GM19351 (cell line): ENCODE measurements around the gene FRMD5.
"Not testable (repeated sequence)": the region's sequence is repeated elsewhere in the genome, so short reads cannot be mapped to it uniquely, and the experiment has no call there.

Source experiments
- ATAC-seq: cut with Tn5 transposase; IDR thresholded peaks from one replicate; pipeline ENCODE4 v1.9.1; 2021; ENCODE audit warnings: mild to moderate bottlenecking, moderate library complexity; ENCODE audit not compliant: unreplicated experiment

FRMD5 gene

GRCh38 chr15:43867096-43867495 lies 328.0 kb downstream of the FRMD5 start:
- no peak for ATAC-seq

DNA sequence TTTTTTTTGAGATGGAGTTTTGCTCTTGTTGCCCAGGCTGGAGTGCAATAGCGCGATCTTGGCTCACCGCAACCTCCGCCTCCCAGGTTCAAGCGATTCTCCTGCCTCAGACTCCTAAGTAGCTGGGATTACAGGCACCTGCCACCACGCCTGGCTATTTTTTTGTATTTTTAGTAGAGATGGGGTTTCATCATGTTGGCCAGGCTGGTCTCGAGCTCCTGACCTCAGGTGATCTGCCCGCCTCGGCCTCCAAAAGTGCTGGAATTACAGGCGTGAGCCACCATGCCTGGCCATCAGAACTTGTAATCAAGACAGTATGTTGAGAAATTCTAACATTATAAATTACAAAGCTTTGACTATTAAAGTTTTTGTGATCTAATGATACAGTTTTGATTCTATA lies 328.4 kb downstream of the FRMD5 start:
- not testable (repeated sequence) for ATAC-seq

DNA sequence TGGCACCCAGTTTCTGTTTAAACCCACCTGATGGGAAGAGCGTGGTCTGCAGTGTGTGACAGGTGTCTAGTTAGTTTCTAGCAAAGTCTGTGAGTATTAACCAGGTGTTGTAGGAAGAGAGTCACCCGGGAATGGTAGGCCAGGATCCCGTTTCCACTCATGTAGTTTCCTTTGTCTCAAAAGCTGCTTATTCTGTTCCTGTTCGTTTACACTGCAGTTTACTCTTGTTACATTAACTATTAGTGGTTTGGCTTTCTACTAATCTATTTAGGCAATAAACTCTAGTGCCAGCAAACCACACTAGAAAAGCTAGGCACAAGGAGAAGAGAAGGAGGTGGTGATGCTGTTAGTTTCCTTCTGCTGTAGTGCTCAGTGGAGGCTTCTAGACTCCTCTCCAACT lies 335.5 kb downstream of the FRMD5 start:
- no peak for ATAC-seq

- no peak for ATAC-seq
These were observed 340.3 kb downstream of the FRMD5 start for GRCh38 chr15:43854801-43855200.

- ATAC-seq: no peak
These were observed 342.5 kb downstream of the FRMD5 start for GRCh38 chr15:43852607-43853006.

GRCh38 chr15:43851251-43851650 lies 343.8 kb downstream of the FRMD5 start:
- ATAC-seq: no peak

DNA sequence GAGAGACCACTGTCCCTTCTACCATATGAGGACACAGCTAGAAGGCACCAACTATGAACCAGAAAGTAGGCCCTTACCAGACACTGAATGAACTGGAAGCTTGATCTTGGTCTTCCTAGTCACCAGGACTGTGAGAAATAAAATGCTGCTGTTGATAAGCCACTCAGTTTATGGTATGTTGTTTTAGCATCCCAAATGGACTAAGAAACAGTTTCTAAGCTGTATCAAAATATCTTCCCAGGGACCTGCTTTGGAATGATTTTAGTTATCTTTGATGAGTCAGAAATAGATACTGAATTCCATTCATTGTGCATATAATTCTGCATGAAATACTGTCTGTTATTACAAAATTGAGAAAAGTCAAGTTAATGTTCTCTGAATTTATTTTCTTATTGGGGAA lies 349.6 kb downstream of the FRMD5 start:
- ATAC-seq: no peak

- not testable (repeated sequence) for ATAC-seq
These were observed 362.6 kb downstream of the FRMD5 start for GRCh38 chr15:43832485-43832884.

DNA sequence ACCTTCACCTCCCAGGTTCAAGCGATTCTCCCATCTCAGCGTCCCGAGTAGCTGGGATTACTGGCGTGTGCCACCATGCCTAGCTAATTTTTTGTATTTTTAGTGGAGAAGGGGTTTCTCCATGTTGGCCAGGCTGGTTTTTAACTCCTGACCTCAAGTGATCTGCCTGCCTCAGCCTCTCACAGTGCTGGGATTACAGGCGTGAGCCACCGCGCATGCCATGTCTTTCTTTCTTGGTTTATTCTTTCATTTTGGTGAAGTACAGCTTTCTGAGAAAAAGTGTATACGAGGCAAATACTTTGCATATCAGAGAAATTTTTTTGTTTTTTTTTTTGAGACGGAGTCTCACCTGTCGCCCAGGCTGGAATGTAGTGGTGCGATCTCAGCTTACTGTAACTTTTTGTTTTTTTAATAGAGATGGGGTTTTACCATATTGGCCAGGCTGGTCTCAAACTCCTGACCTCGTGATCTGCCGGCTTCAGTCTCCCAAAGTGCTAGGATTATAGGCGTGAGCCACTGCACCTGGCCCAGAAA lies 363.5 kb downstream of the FRMD5 start:
- not testable (repeated sequence) for ATAC-seq

- ATAC-seq: not testable (repeated sequence)
These were observed 364.3 kb downstream of the FRMD5 start for GRCh38 chr15:43830691-43831275.

GRCh38 chr15:43829951-43830540 lies 365.0 kb downstream of the FRMD5 start:
- ATAC-seq: not testable (repeated sequence)

GRCh38 chr15:43828061-43828657 lies 366.9 kb downstream of the FRMD5 start:
- ATAC-seq: no peak

- peak; percentile 53 for ATAC-seq
These were observed 368.3 kb downstream of the FRMD5 start, which contains the start of gene WDR76 for GRCh38 chr15:43826508-43827341. WDR76 (plus strand) TSS chr15:43827002; CDS start chr15:43827033, 31 bp downstream.

- no peak for ATAC-seq
These were observed 369.0 kb downstream of the FRMD5 start for GRCh38 chr15:43826029-43826507.

DNA sequence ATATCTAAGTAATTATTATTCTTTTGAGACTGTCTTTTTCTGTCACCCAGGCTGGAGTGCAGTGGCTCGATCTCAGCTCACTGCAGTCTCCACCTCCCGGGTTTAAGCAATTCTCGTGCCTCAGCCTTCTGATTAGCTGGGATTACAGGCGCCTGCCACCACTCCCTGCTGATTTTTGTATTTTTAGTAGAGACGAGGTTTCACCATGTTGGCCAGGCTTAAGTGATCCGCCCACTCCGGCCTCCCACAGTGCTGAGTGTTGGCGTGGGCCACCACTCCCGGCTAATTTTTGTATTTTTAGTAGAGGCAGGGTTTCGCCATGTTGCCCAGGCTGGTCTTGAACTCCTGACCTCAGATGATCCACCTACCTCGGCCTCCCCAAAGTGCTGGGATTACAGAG lies 369.8 kb downstream of the FRMD5 start:
- not testable (repeated sequence) for ATAC-seq

GRCh38 chr15:43824302-43825246 lies 370.5 kb downstream of the FRMD5 start, which contains the start of gene MFAP1:
MFAP1 (minus strand) TSS chr15:43824690; CDS start chr15:43824569, 121 bp downstream.
- ATAC-seq: peak; percentile 75

DNA sequence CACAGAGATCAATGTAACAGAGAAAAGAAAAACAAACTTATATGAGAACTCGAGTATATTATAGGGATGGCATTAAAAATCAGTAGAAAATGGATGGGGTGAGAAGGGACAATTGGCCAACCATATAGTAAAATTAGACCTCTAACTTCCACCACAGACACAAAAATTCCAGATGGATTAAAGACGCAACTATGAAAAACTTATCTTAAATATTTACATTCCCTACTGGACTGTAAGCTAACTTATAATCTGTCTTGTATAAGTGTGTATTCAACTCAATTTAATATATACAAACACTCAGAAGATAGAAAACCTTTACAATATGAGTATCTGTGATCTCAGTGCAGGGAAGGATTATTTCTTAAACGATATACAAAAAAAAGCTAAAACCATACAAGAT lies 373.6 kb downstream of the FRMD5 start:
- ATAC-seq: no peak
